GM23248 (cell line): ENCODE data around the gene CUL2. TPM values are rescaled to one million over a fixed set of nuclear protein-coding genes. Genes with fewer than 3 reads are reported as not detected.

Experiments
- DNase-seq: peaks from one replicate; pipeline ENCODE4 v3.0.0-alpha.2; 2015
- H2AFZ ChIP-seq: fragments of 200-600 bp; sonication (generic); 2 replicates; pipeline ENCODE4 v1.6.1; 2016; ENCODE audit warnings: antibody characterized with exemption
- H3F3A ChIP-seq: fragments of 200-600 bp; sonication (generic); 2 replicates; pipeline ENCODE4 v1.6.1; 2016; ENCODE audit warnings: mild to moderate bottlenecking, antibody characterized with exemption, mixed run types; ENCODE audit not compliant: insufficient read depth
- H3K27ac ChIP-seq: fragments of 200-600 bp; sonication (generic); 2 replicates; pipeline ENCODE4 v1.5.1; 2016; ENCODE audit warnings: mild to moderate bottlenecking
- H3K27me3 ChIP-seq: fragments of 200-600 bp; sonication (generic); replicated peaks from 2 replicates; pipeline ENCODE4 v1.6.1; 2016; ENCODE audit warnings: mild to moderate bottlenecking; ENCODE audit not compliant: insufficient read depth
- H3K36me3 ChIP-seq: fragments of 200-600 bp; sonication (generic); 2 replicates; pipeline ENCODE4 v1.6.1; 2016; ENCODE audit warnings: low read depth, mild to moderate bottlenecking
- H3K4me1 ChIP-seq: fragments of 200-600 bp; sonication (generic); 2 replicates; pipeline ENCODE4 v1.6.1; 2016; ENCODE audit warnings: mild to moderate bottlenecking; ENCODE audit not compliant: insufficient read depth
- H3K4me2 ChIP-seq: fragments of 200-600 bp; sonication (generic); one replicate; pipeline ENCODE4 v1.6.1; 2016; ENCODE audit warnings: mild to moderate bottlenecking; ENCODE audit not compliant: unreplicated experiment
- H3K4me3 ChIP-seq: fragments of 200-600 bp; sonication (generic); 2 replicates; pipeline ENCODE4 v1.5.1; 2016; ENCODE audit warnings: mild to moderate bottlenecking
- H3K79me2 ChIP-seq: fragments of 200-600 bp; sonication (generic); 2 replicates; pipeline ENCODE4 v1.6.1; 2016; ENCODE audit warnings: mild to moderate bottlenecking; ENCODE audit not compliant: insufficient read depth
- H3K9ac ChIP-seq: fragments of 200-600 bp; sonication (generic); 2 replicates; pipeline ENCODE4 v1.6.1; 2016; ENCODE audit warnings: mild to moderate bottlenecking
- H3K9me2 ChIP-seq: fragments of 200-600 bp; sonication (generic); 2 replicates; pipeline ENCODE4 v1.6.1; 2016; ENCODE audit warnings: mixed run types, mild to moderate bottlenecking, moderate library complexity; ENCODE audit not compliant: insufficient read depth
- H3K9me3 ChIP-seq: fragments of 200-600 bp; sonication (generic); one replicate; pipeline ENCODE4 v1.6.1; 2017; ENCODE audit warnings: low read depth
- H4K20me1 ChIP-seq: fragments of 200-600 bp; sonication (generic); 2 replicates; pipeline ENCODE4 v1.6.0; 2016; ENCODE audit not compliant: insufficient read depth
- EZH2 ChIP-seq: fragments of 200-600 bp; sonication (generic); IDR thresholded peaks from 2 replicates; pipeline ENCODE4 v1.6.1; 2018; ENCODE audit warnings: antibody characterized with exemption, mild to moderate bottlenecking; ENCODE audit not compliant: insufficient read depth, poor library complexity, severe bottlenecking
- EZH2phosphoT487 ChIP-seq: fragments of 200-600 bp; sonication (generic); IDR thresholded peaks from 2 replicates; pipeline ENCODE4 v1.6.1; 2018; ENCODE audit warnings: antibody characterized with exemption, moderate library complexity, mild to moderate bottlenecking, low read depth; ENCODE audit not compliant: insufficient read depth
- WGBS, 2 experiments: methylation state at CpG; one replicate each; pipeline ENCODE4 v1.1.6; 2015 to 2017; ENCODE audit warnings: low lambda C conversion rate in 2 of 2, low coverage in 1 of 2; ENCODE audit errors: missing lambda C conversion rate in 2 of 2; 5-methylcytosine and 5-hydroxymethylcytosine counted together
- in situ Hi-C: fragments of 300-500 bp; cut with MboI; formaldehyde crosslinking; loops from 2 replicates; pipeline ENCODE4 v1.15.0; 2020
- polyA plus RNA-seq: library from polyadenylated mRNA; unstranded; fragments of >200 nt; fragmentation: Nextera tagmentation; extraction: Ambion mirVana; gene quantifications from 2 replicates; pipeline ENCODE4 v1.2.1, GENCODE V29; 2016
- total RNA-seq: library from RNA; depleted of rRNA; stranded (reverse); fragments of >200 nt; shearing (Covaris generic); gene quantifications from 2 replicates; pipeline ENCODE4 v1.2.3, GENCODE V29; 2014

CUL2 gene
- total and polyA plus RNA-seq, 2 experiments from 2014 or later, result 35.3 to 50.5 TPM

DNA sequence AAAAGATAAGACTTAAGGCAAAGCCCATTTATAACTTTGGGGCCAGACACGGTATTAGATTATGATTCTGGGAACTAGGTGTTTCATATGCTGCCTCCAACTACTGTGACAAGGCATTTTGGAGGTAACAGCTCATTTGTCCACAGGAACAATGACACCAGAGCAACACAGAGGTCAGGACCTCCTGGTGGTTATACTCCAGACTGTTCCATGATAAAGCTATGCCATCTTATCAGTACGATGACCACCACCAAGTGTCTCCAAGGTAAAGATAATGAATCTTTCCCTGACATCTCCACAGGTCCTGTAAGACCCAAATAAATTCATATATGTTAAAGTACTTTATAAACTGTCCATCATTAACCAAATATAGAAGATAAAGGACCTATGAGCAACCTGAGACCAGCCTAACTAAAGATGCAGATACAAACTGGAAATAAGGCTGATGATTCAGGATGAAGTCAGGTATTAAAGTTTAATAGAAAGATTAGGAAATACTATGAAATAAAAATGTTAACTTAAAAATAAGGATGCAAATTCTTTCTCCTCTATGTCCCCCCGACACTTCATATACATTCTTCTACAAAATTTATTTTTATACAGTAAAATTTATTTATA lies 26.2 kb downstream of the CUL2 start:
- no peaks in the 10 kb centered on the region for H4K20me1 ChIP-seq
- no peaks in the 10 kb centered on the region for H3K27me3 ChIP-seq
- H3K4me1 ChIP-seq, result peaks cover 11% of the 10 kb centered on the region
- H3K36me3 ChIP-seq, result peaks cover 23% of the 10 kb centered on the region
- no peaks in the 10 kb centered on the region for H3K9me3 ChIP-seq
- H3K9me2 ChIP-seq, result no peaks in the 10 kb centered on the region
- WGBS, 2 experiments, result 95 to 99% methylated on average over 3 of the region's 3 CpGs
- in situ Hi-C loops, result no loop called here
- TF ChIP-seq EZH2phosphoT487 (no peak), EZH2 (no peak)
- peaks cover 18% of the 10 kb centered on the region for H3F3A ChIP-seq
- H3K4me2 ChIP-seq, result no peak overlapping the region
- H3K27ac ChIP-seq, result no peak overlapping the region
- DNase-seq, result no peak
- no peak overlapping the region for H3K9ac ChIP-seq
- peaks cover 53% of the 10 kb centered on the region for H3K79me2 ChIP-seq
- no peak overlapping the region for H2AFZ ChIP-seq
- no peak overlapping the region for H3K4me3 ChIP-seq

DNA sequence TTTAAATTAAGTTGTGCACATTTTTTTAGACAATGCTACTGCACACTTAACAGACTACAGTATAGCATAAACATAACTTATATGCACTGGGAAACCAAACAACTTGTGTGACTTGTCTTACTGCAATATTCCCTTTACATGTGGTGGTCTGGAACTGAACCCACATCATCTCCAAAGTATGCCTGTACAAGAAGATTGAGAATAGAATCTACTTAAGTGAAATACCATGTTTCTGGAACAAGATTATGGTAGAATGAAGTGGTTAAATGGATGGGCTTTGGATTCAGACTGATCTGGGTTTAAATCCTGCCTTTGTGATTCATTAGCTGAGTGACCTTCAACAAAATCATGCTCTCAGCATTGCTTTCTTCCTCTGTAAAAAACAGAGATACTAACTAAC lies 30.7 kb downstream of the CUL2 start:
- H3K4me1 ChIP-seq, result peaks cover 39% of the 10 kb centered on the region
- peaks cover 40% of the 10 kb centered on the region for H3F3A ChIP-seq
- no peaks in the 10 kb centered on the region for H3K27me3 ChIP-seq
- no peak for DNase-seq
- H4K20me1 ChIP-seq, result no peaks in the 10 kb centered on the region
- no peak overlapping the region for H3K9ac ChIP-seq
- in situ Hi-C loops, result no loop called here
- no peaks in the 10 kb centered on the region for H3K9me2 ChIP-seq
- no peak overlapping the region for H2AFZ ChIP-seq
- H3K36me3 ChIP-seq, result peaks cover 8% of the 10 kb centered on the region
- H3K9me3 ChIP-seq, result no peaks in the 10 kb centered on the region
- H3K27ac ChIP-seq, result 0 out of 2 replicates have a peak overlapping the region, but pooled peaks have one; percentile 63
- H3K79me2 ChIP-seq, result peaks cover 55% of the 10 kb centered on the region
- no peak overlapping the region for H3K4me3 ChIP-seq
- TF ChIP-seq EZH2 (no peak), EZH2phosphoT487 (no peak)
- H3K4me2 ChIP-seq, result peak overlapping the region; percentile 7

DNA sequence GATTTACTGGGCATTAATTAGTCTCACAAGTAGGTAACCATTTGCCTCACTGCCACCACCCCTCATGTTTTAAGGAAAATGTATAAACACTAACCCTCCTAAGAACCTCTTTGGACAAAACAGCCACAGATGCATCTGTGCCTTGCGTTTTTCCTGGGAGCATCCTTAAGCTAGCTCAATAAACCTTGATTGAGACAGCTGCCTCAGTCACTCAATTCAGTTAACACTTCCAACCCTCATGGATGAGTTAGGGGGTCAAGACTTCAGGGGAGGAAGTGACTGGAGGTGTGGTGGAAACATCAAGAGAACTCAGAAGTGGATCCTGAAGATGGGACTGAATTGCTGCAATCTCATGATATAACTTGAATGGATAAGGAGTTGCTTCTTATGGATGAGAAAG lies 31.5 kb downstream of the CUL2 start:
- no peak for TF ChIP-seq EZH2phosphoT487
- TF ChIP-seq EZH2, result no peak
- H3K4me3 ChIP-seq, result 0 out of 2 replicates have a peak overlapping the region, but pooled peaks have one; percentile 21
- H2AFZ ChIP-seq, result no peak overlapping the region
- WGBS, 2 experiments, result 94 to 96% methylated on average over 1 of the region's 1 CpG
- no peaks in the 10 kb centered on the region for H3K27me3 ChIP-seq
- H3K27ac ChIP-seq, result peak overlapping the region; percentile 63
- no peak overlapping the region for H3K9ac ChIP-seq
- H3K4me1 ChIP-seq, result peaks cover 39% of the 10 kb centered on the region
- H3K79me2 ChIP-seq, result peaks cover 60% of the 10 kb centered on the region
- no peaks in the 10 kb centered on the region for H3K9me2 ChIP-seq
- no peaks in the 10 kb centered on the region for H4K20me1 ChIP-seq
- DNase-seq, result peak; percentile 6
- H3K36me3 ChIP-seq, result peaks cover 16% of the 10 kb centered on the region
- H3K9me3 ChIP-seq, result no peaks in the 10 kb centered on the region
- in situ Hi-C loops, result no loop called here
- peaks cover 40% of the 10 kb centered on the region for H3F3A ChIP-seq
- peak overlapping the region; percentile 82 for H3K4me2 ChIP-seq

DNA sequence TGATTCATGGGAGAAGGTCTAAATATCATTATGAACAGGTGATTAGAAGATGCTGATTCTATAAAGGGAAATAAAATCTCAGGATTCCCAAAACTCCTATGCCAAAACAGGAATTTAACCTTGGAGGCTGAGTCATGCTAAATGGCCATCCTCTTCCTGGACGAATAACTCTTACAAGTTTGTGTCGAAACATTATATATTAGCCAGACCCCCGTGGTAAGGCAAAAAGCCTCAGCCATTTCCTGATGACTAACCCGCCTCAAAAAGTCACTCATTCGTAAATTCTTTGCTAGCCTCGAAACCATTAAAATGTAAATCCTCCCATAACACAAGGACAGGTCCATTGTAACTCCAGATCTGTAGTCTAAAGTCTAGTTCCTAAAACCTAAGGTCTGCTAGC lies 32.0 kb downstream of the CUL2 start:
- peak; percentile 93 for DNase-seq
- 1 to 2% methylated on average over 6 of the region's 6 CpGs for WGBS, 2 experiments
- Histone ChIP-seq H3K4me2 (peak overlapping the region; percentile 82), H3K4me3 (0 out of 2 replicates have a peak overlapping the region, but pooled peaks have one; percentile 21), H4K20me1 (no peaks in the 10 kb centered on the region), H2AFZ (no peak overlapping the region), H3K36me3 (peaks cover 21% of the 10 kb centered on the region), H3K9me2 (no peaks in the 10 kb centered on the region), H3K9ac (no peak overlapping the region), H3K4me1 (peaks cover 39% of the 10 kb centered on the region), H3K27ac (peak overlapping the region; percentile 63), H3K27me3 (no peaks in the 10 kb centered on the region), H3K79me2 (peaks cover 57% of the 10 kb centered on the region), H3F3A (peaks cover 40% of the 10 kb centered on the region), H3K9me3 (no peaks in the 10 kb centered on the region)
- TF ChIP-seq EZH2 (no peak), EZH2phosphoT487 (no peak)
- in situ Hi-C loops, result no loop called here

DNA sequence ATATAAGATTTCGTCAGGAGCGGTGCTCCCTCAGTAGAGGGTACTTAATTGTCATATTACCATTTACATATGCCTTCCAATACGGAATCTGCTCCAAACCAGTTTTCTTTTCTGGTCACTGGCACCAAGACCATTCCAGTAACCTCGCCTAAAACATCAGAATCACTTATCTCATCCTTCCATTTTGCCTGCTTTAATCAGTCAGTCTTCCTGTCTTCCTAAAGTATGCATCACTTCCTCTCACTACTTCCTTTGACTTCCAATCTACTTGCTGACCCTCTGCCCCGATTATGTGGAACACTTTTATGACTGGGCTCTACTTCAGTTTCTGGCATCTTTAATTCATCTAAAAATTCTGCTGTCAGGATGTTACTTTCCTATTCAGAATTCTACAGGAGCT lies 33.5 kb downstream of the CUL2 start:
- H3K4me2 ChIP-seq, result no peak overlapping the region
- WGBS, 2 experiments, result 78 to 80% methylated on average over 5 of the region's 5 CpGs
- in situ Hi-C loops, result no loop called here

More for the DNA sequence above, 33.5 kb downstream of the CUL2 start:
- Histone ChIP-seq H3K27ac (peak overlapping the region; percentile 63; the same call in 1 of the 2 replicates), H4K20me1 (no peaks in the 10 kb centered on the region), H2AFZ (no peak overlapping the region), H3K4me1 (peaks cover 39% of the 10 kb centered on the region), H3K4me3 (no peak overlapping the region), H3K36me3 (peaks cover 24% of the 10 kb centered on the region), H3K9me2 (no peaks in the 10 kb centered on the region), H3F3A (peaks cover 40% of the 10 kb centered on the region), H3K79me2 (peaks cover 45% of the 10 kb centered on the region), H3K9ac (no peak overlapping the region), H3K27me3 (no peaks in the 10 kb centered on the region), H3K9me3 (no peaks in the 10 kb centered on the region)
- TF ChIP-seq EZH2 (no peak), EZH2phosphoT487 (no peak)
- no peak for DNase-seq
